Measurements from ENCODE around the gene LRRC4C. TPM values are rescaled to one million over a fixed set of nuclear protein-coding genes. Genes with fewer than 3 reads are reported as not detected.

Gene LRRC4C
- polyA plus RNA-seq, 1 donor from 2014 or later = 24.3 TPM

DNA sequence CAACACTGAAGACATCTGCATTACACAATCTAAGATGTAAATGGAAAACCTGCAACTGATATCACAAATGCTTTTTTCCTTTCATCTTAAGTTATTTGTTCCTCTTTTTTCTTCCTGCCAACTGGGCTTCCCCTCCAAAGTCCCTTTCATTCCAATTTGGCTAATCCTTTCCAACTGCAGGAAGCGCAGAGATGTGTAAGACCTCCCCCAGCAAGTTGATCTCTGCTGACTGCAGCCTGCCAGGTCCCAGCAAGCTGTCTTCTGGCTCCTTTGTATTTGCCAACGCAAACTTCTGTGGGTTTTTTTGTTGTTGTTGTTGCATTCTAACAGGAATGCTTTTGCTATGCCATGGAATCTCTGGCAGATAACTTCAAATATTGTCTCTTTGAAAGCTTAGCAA lies 38.5 kb upstream of the LRRC4C start:
- no peaks in the 10 kb centered on the region for H3K9me2 ChIP-seq (ENCODE audit: insufficient read depth, low read length)
- H3K27me3 ChIP-seq (ENCODE audit: insufficient read depth, low read depth, low read length) = no peaks in the 10 kb centered on the region
- H3K79me2 ChIP-seq (replicated peaks; ENCODE audit: insufficient read depth, low read length) = no peaks in the 10 kb centered on the region
- no peaks in the 10 kb centered on the region for H4K20me1 ChIP-seq (ENCODE audit: insufficient read depth)
- H3K9ac ChIP-seq (ENCODE audit: low read length) = no peak overlapping the region
- no peaks in the 10 kb centered on the region for H3K9me3 ChIP-seq (ENCODE audit: low read length)
- TF ChIP-seq, protein P1, sequence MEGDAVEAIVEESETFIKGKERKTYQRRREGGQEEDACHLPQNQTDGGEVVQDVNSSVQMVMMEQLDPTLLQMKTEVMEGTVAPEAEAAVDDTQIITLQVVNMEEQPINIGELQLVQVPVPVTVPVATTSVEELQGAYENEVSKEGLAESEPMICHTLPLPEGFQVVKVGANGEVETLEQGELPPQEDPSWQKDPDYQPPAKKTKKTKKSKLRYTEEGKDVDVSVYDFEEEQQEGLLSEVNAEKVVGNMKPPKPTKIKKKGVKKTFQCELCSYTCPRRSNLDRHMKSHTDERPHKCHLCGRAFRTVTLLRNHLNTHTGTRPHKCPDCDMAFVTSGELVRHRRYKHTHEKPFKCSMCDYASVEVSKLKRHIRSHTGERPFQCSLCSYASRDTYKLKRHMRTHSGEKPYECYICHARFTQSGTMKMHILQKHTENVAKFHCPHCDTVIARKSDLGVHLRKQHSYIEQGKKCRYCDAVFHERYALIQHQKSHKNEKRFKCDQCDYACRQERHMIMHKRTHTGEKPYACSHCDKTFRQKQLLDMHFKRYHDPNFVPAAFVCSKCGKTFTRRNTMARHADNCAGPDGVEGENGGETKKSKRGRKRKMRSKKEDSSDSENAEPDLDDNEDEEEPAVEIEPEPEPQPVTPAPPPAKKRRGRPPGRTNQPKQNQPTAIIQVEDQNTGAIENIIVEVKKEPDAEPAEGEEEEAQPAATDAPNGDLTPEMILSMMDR (IDR thresholded peaks at IDR 0.05; ENCODE audit: poor library complexity, severe bottlenecking) = no peak
- TF ChIP-seq EP300 (conservative IDR thresholded peaks at IDR 0.05; ENCODE audit: poor library complexity, severe bottlenecking) (no peak), EZH2 (IDR thresholded peaks at IDR 0.05; ENCODE audit: borderline replicate concordance, insufficient read depth, low read length, poor library complexity, severe bottlenecking) (no peak), REST (IDR thresholded peaks at IDR 0.05; ENCODE audit: borderline replicate concordance) (no peak), POLR2AphosphoS5 (IDR thresholded peaks at IDR 0.05) (no peak), RAD21 (conservative IDR thresholded peaks at IDR 0.05) (no peak), SMC3 (conservative IDR thresholded peaks at IDR 0.05; ENCODE audit: poor library complexity) (no peak), MXI1 (conservative IDR thresholded peaks at IDR 0.05; ENCODE audit: poor library complexity, severe bottlenecking) (no peak), TAF1 (IDR thresholded peaks at IDR 0.05; ENCODE audit: low read depth) (no peak)
- no peak overlapping the region for H2AFZ ChIP-seq (ENCODE audit: low read depth, low read length)
- no peak overlapping the region for H3K27ac ChIP-seq (ENCODE audit: low read length)
- no peak overlapping the region for H3K4me3 ChIP-seq (ENCODE audit: low read length)
- no peaks in the 10 kb centered on the region for H3K36me3 ChIP-seq (ENCODE audit: insufficient read depth, low read length)
- H3F3A ChIP-seq (ENCODE audit: insufficient read depth, low read length, poor library complexity, severe bottlenecking) = no peaks in the 10 kb centered on the region
- no peak overlapping the region for H3K4me2 ChIP-seq (ENCODE audit: low read length)

- TF ChIP-seq EP300 (conservative IDR thresholded peaks at IDR 0.05; ENCODE audit: poor library complexity, severe bottlenecking) (no peak), MXI1 (conservative IDR thresholded peaks at IDR 0.05; ENCODE audit: poor library complexity, severe bottlenecking) (no peak), EZH2 (IDR thresholded peaks at IDR 0.05; ENCODE audit: borderline replicate concordance, insufficient read depth, low read length, poor library complexity, severe bottlenecking) (no peak), RAD21 (conservative IDR thresholded peaks at IDR 0.05) (no peak), SMC3 (conservative IDR thresholded peaks at IDR 0.05; ENCODE audit: poor library complexity) (no peak), POLR2AphosphoS5 (IDR thresholded peaks at IDR 0.05) (no peak), REST (IDR thresholded peaks at IDR 0.05; ENCODE audit: borderline replicate concordance) (no peak), TAF1 (IDR thresholded peaks at IDR 0.05; ENCODE audit: low read depth) (no peak)
- TF ChIP-seq, protein P1 (IDR thresholded peaks at IDR 0.05; ENCODE audit: poor library complexity, severe bottlenecking) = no peak
- Histone ChIP-seq H3K9me2 (ENCODE audit: insufficient read depth, low read length) (no peaks in the 10 kb centered on the region), H2AFZ (ENCODE audit: low read depth, low read length) (no peak overlapping the region), H3K79me2 (replicated peaks; ENCODE audit: insufficient read depth, low read length) (no peaks in the 10 kb centered on the region), H3K4me3 (ENCODE audit: low read length) (no peak overlapping the region), H3K36me3 (ENCODE audit: insufficient read depth, low read length) (no peaks in the 10 kb centered on the region), H3K9me3 (ENCODE audit: low read length) (no peaks in the 10 kb centered on the region), H3F3A (ENCODE audit: insufficient read depth, low read length, poor library complexity, severe bottlenecking) (no peaks in the 10 kb centered on the region), H3K4me2 (ENCODE audit: low read length) (no peak overlapping the region), H4K20me1 (ENCODE audit: insufficient read depth) (no peaks in the 10 kb centered on the region), H3K9ac (ENCODE audit: low read length) (no peak overlapping the region), H3K27me3 (ENCODE audit: insufficient read depth, low read depth, low read length) (no peaks in the 10 kb centered on the region), H3K27ac (ENCODE audit: low read length) (no peak overlapping the region)
These were observed 35.3 kb upstream of the LRRC4C start for GRCh38 chr11:41494716-41495115.

Data from neural cell (in vitro differentiated cells).